Stimulated activated CD4-positive, alpha-beta T cell treated with anti-CD3 and anti-CD28 coated beads, Interleukin-4, amount 100 ng/mL, for 1 hour (primary cell): ENCODE measurements around the gene CHRNB2.

Experiments used
- DNase-seq: peaks from one replicate; pipeline ENCODE4 v3.0.0-alpha.2; 2020

Gene CHRNB2

GRCh38 chr1:154614901-154615300 lies 47.3 kb downstream of the CHRNB2 start:
- DNase-seq, result no peak

GRCh38 chr1:154615411-154615810 lies 47.8 kb downstream of the CHRNB2 start:
- no peak for DNase-seq

DNA sequence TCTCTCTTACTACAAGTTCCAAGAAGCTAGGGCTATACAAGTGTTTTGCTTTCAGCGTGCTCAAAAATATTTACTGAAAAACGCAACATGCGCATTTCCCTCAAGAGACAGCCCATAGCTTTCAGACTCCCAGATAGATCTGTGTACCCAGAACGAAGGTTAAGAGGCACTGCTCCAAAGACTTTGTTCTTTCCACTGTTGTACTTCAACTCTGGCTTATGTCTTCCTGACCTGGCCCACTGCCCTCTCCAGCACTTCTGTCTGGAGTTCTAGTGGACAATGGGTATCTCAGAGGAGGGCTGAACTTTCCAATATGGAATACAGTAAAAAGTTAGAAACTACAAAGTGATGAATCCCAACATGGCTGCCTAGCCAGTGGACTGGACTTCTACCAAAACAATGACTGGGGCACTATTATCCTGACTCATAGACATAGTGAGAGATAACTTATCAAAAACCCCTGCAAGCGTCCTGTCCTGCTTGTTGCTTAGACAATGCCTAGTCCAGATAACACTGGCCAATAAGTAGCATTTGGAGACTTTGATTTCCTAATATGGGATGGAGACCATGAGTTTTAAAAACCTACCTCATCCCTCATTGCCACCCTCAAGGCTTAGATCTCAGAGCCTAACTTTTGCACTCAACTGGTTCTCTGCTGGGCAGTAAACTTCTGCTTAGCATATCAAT lies 49.2 kb downstream of the CHRNB2 start:
- no peak for DNase-seq

- no peak for DNase-seq
Observed at GRCh38 chr1:154619181-154619948, 51.8 kb downstream of the CHRNB2 start.

GRCh38 chr1:154620751-154621150 lies 53.2 kb downstream of the CHRNB2 start:
- no peak for DNase-seq

DNA sequence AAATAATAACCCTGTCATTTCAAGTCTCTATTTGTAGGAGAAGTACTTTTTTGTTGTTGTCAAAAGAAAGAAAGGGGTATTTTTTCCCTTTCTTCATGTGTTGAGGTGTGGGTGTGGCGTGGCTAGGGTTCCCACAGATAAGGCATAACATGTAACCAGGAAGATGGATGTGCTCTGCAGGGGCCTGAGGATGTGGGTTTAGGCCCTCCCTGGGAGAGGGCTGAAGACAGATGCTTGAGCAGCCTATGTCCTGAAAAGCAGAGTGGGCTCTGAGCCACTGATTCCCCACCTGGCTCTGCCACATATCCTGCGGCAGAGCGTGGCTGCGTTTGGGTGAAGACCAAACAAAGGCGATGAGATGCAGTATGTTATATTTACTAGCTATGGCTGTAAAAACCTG lies 54.3 kb downstream of the CHRNB2 start:
- no peak for DNase-seq

DNA sequence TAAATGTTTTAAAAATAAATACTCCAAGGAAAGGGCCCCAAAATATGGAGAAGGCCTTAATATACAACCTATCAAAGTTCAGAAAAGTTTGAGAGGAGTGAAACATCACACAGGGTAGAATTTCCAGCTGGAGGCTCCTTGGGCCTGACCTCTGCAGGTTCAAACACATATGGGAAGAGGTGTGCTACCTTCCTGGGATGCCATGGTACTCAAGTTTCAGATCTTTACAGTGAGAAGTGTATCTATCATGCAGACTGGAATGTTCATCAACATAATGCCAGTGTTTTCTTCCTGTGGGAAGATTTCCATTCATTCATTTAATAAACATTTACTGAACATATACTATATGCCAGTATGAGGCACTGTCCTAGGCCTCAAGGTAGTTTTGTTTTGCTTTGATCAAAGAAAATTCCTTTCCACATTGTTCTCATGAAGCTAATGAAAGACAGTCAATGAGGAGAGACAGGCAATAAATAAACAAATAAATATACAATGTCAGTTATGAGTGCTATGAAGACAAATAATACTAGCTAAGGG lies 55.0 kb downstream of the CHRNB2 start:
- DNase-seq, result no peak

DNA sequence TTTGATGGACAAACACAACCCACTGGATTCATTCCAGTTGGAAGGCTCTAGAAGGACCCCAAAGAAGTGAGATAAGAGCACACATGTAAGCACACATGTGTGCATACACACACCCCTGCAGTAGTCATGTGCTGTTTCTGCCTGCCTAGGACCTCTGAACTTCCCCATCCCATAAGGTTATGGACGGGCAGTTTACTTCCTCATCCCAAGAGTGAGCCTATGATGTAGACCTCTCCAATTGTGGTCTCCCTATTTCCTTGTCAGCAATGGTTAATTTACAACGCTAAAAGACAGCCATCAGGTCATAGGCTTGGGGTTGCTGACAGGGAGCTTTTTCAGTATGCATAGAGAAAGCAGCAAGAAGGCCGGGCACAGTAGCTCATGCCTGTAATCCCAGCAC lies 55.8 kb downstream of the CHRNB2 start:
- DNase-seq, result no peak

GRCh38 chr1:154624746-154625643 lies 57.4 kb downstream of the CHRNB2 start:
- DNase-seq, result no peak

DNA sequence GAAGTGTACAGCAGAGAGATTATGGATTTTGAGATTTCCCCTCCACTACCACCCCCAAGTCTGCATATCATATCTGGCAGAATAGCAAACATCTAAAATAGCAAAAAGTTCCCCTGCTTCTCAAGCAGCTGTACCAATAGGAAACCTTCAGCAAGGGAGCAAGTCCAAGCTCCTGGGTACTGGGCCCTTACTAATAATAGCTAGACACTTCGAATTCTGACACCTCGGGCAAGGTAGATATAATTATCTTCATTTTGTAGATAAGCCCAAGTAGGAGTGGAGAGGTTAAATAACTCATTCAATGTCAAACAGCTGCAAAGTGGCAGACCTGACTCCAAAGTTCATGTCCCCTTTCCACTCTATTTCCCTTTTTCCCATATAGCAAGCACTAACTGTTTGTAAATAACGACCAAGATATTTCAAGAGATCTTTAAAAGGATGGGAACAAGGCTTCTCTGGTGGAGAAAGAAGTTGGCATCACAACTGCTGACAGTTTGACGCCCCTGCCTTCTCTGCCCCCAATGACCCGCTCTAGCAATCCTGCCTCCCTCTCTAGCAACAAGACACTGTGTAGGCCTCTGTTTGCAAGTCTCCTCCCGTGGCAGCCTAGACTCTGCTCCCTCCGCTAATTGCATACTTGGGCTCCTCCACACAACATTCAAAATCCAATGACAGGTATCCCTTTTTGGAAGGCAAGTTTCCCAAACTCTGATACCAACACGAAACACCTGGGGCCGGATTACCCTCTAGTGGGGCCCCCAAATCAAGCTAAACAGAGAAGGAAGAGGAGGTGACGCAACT lies 59.1 kb downstream of the CHRNB2 start:
- DNase-seq, result no peak

GRCh38 chr1:154627257-154628120 lies 59.9 kb downstream of the CHRNB2 start:
- DNase-seq, result peak; percentile 95

DNA sequence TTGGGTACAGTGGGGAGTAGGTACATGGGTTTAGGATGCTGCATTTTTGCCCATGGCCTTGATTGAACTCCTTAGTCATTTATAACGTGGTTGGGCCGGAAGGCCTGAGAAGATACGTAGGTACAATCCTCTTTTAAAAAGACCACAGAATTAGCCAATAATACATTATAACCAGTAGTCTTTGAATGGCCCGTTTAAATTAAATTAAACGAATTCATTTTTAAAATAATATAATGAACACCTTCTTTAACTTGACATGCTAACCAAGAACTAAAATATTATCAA lies 60.5 kb downstream of the CHRNB2 start:
- no peak for DNase-seq

GRCh38 chr1:154629061-154629674 lies 61.6 kb downstream of the CHRNB2 start:
- DNase-seq, result no peak
